ENCODE data around the gene CACNA2D3. TPM values are rescaled to one million over a fixed set of nuclear protein-coding genes. Genes with fewer than 3 reads are reported as not detected.

Gene CACNA2D3
- total RNA-seq, 1 donor from 2014 or later = 0.70 TPM

GRCh38 chr3:54745843-54746242 lies 623.5 kb downstream of the CACNA2D3 start:
- Histone ChIP-seq H3K79me2 (ENCODE audit: insufficient read depth, low read length) (no peaks in the 10 kb centered on the region), H3K4me1 (ENCODE audit: insufficient read depth, low read length) (no peaks in the 10 kb centered on the region), H4K20me1 (ENCODE audit: insufficient read depth, low read length) (no peaks in the 10 kb centered on the region), H3K27me3 (ENCODE audit: insufficient read depth, low read length) (no peaks in the 10 kb centered on the region), H3K27ac (ENCODE audit: low read depth, low read length) (no peak overlapping the region), H3K9ac (ENCODE audit: low read length) (no peak overlapping the region), H3K9me3 (ENCODE audit: insufficient read depth, low read depth, low read length) (no peaks in the 10 kb centered on the region), H2AFZ (ENCODE audit: low read depth, low read length) (no peak overlapping the region), H3K4me3 (ENCODE audit: insufficient read depth, low read depth, low read length) (no peak overlapping the region), H3K36me3 (ENCODE audit: insufficient read depth, low read length) (no peaks in the 10 kb centered on the region), H3K4me2 (ENCODE audit: low read length) (no peak overlapping the region)
- Mint-ChIP-seq H3K36me3 (ENCODE audit: low read depth, unreplicated experiment) (no peaks in the 10 kb centered on the region), H3K4me3 (ENCODE audit: unreplicated experiment) (no peak overlapping the region), H3K27ac (ENCODE audit: unreplicated experiment) (no peak overlapping the region), H3K27me3 (ENCODE audit: low read depth, unreplicated experiment) (no peaks in the 10 kb centered on the region), H3K9me3 (ENCODE audit: unreplicated experiment) (peaks cover 2% of the 10 kb centered on the region), H3K4me1 (ENCODE audit: low read depth, unreplicated experiment) (no peaks in the 10 kb centered on the region)
- TF ChIP-seq, protein P1, sequence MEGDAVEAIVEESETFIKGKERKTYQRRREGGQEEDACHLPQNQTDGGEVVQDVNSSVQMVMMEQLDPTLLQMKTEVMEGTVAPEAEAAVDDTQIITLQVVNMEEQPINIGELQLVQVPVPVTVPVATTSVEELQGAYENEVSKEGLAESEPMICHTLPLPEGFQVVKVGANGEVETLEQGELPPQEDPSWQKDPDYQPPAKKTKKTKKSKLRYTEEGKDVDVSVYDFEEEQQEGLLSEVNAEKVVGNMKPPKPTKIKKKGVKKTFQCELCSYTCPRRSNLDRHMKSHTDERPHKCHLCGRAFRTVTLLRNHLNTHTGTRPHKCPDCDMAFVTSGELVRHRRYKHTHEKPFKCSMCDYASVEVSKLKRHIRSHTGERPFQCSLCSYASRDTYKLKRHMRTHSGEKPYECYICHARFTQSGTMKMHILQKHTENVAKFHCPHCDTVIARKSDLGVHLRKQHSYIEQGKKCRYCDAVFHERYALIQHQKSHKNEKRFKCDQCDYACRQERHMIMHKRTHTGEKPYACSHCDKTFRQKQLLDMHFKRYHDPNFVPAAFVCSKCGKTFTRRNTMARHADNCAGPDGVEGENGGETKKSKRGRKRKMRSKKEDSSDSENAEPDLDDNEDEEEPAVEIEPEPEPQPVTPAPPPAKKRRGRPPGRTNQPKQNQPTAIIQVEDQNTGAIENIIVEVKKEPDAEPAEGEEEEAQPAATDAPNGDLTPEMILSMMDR (IDR thresholded peaks at IDR 0.05; ENCODE audit: insufficient read depth, low read depth, low read length) = no peak
- TF ChIP-seq EZH2 (IDR thresholded peaks at IDR 0.05; ENCODE audit: insufficient read depth, low read length) = no peak
- FAIRE-seq (no peak), DNase-seq (ENCODE audit: low read depth) (no peak)

- Mint-ChIP-seq H3K4me3 (ENCODE audit: unreplicated experiment) (no peak overlapping the region), H3K36me3 (ENCODE audit: low read depth, unreplicated experiment) (no peaks in the 10 kb centered on the region), H3K9me3 (ENCODE audit: unreplicated experiment) (peaks cover 2% of the 10 kb centered on the region), H3K4me1 (ENCODE audit: low read depth, unreplicated experiment) (no peaks in the 10 kb centered on the region), H3K27me3 (ENCODE audit: low read depth, unreplicated experiment) (no peaks in the 10 kb centered on the region), H3K27ac (ENCODE audit: unreplicated experiment) (no peak overlapping the region)
- Histone ChIP-seq H4K20me1 (ENCODE audit: insufficient read depth, low read length) (no peaks in the 10 kb centered on the region), H3K36me3 (ENCODE audit: insufficient read depth, low read length) (no peaks in the 10 kb centered on the region), H2AFZ (ENCODE audit: low read depth, low read length) (no peak overlapping the region), H3K9me3 (ENCODE audit: insufficient read depth, low read depth, low read length) (no peaks in the 10 kb centered on the region), H3K9ac (ENCODE audit: low read length) (no peak overlapping the region), H3K4me1 (ENCODE audit: insufficient read depth, low read length) (no peaks in the 10 kb centered on the region), H3K27me3 (ENCODE audit: insufficient read depth, low read length) (no peaks in the 10 kb centered on the region), H3K4me3 (ENCODE audit: insufficient read depth, low read depth, low read length) (no peak overlapping the region), H3K27ac (ENCODE audit: low read depth, low read length) (no peak overlapping the region), H3K79me2 (ENCODE audit: insufficient read depth, low read length) (no peaks in the 10 kb centered on the region), H3K4me2 (ENCODE audit: low read length) (no peak overlapping the region)
- no peak for DNase-seq (ENCODE audit: low read depth)
- no peak for TF ChIP-seq EZH2 (IDR thresholded peaks at IDR 0.05; ENCODE audit: insufficient read depth, low read length)
- TF ChIP-seq, protein P1 (IDR thresholded peaks at IDR 0.05; ENCODE audit: insufficient read depth, low read depth, low read length) = no peak
- no peak for FAIRE-seq
Observed at GRCh38 chr3:54746722-54747121, 624.4 kb downstream of the CACNA2D3 start.

- Histone ChIP-seq H3K4me2 (ENCODE audit: low read length) (peak overlapping the region; percentile 51), H3K36me3 (ENCODE audit: insufficient read depth, low read length) (no peaks in the 10 kb centered on the region), H4K20me1 (ENCODE audit: insufficient read depth, low read length) (no peaks in the 10 kb centered on the region), H3K4me1 (ENCODE audit: insufficient read depth, low read length) (peaks cover 19% of the 10 kb centered on the region), H3K9me3 (ENCODE audit: insufficient read depth, low read depth, low read length) (no peaks in the 10 kb centered on the region), H3K9ac (ENCODE audit: low read length) (no peak overlapping the region), H2AFZ (ENCODE audit: low read depth, low read length) (no peak overlapping the region), H3K27me3 (ENCODE audit: insufficient read depth, low read length) (no peaks in the 10 kb centered on the region), H3K4me3 (ENCODE audit: insufficient read depth, low read depth, low read length) (no peak overlapping the region), H3K79me2 (ENCODE audit: insufficient read depth, low read length) (no peaks in the 10 kb centered on the region), H3K27ac (ENCODE audit: low read depth, low read length) (peak overlapping the region; percentile 57)
- Mint-ChIP-seq H3K36me3 (ENCODE audit: low read depth, unreplicated experiment) (peaks cover 1% of the 10 kb centered on the region), H3K27ac (ENCODE audit: unreplicated experiment) (peak overlapping the region; percentile 96), H3K27me3 (ENCODE audit: low read depth, unreplicated experiment) (no peaks in the 10 kb centered on the region), H3K9me3 (ENCODE audit: unreplicated experiment) (peaks cover 4% of the 10 kb centered on the region), H3K4me3 (ENCODE audit: unreplicated experiment) (no peak overlapping the region), H3K4me1 (ENCODE audit: low read depth, unreplicated experiment) (peaks cover 19% of the 10 kb centered on the region)
- DNase-seq (ENCODE audit: low read depth) = no peak
- no peak for FAIRE-seq
- TF ChIP-seq, protein P1 (IDR thresholded peaks at IDR 0.05; ENCODE audit: insufficient read depth, low read depth, low read length) = no peak
- no peak for TF ChIP-seq EZH2 (IDR thresholded peaks at IDR 0.05; ENCODE audit: insufficient read depth, low read length)
Observed at GRCh38 chr3:54755756-54756155, 633.4 kb downstream of the CACNA2D3 start.
